ENCODE results near the gene STMN1.

GRCh38 chr1:25874209-25874608 lies 32.0 kb downstream of the STMN1 start:
- TF ChIP-seq CTCF (IDR thresholded peaks at IDR 0.05) (no peak), POLR2A (IDR thresholded peaks at IDR 0.05) (no peak)
